HepG2 (cell line): ENCODE measurements around the gene CDC42EP1. TPM values are rescaled to one million over a fixed set of nuclear protein-coding genes. Genes with fewer than 3 reads are reported as not detected.
A peak's percentile ranks its signal among the peaks of the same experiment; 100 is the strongest.

Experiments used
- AGO1 ChIP-seq: fragments of 200-400 bp; formaldehyde crosslinking; IDR thresholded peaks from 2 replicates; pipeline ENCODE4 v1.6.1; 2017; ENCODE audit warnings: mild to moderate bottlenecking, low read depth, low read length, moderate library complexity; ENCODE audit not compliant: poor library complexity, severe bottlenecking
- ARID4A ChIP-seq: sonication (generic); formaldehyde crosslinking; IDR thresholded peaks from 2 replicates; pipeline ENCODE4 v1.5.0; 2020; ENCODE audit warnings: mild to moderate bottlenecking, missing genetic modification reagents, borderline replicate concordance
- KDM2A ChIP-seq: sonication (generic); formaldehyde crosslinking; IDR thresholded peaks from 2 replicates; pipeline ENCODE4 v1.4.0; 2020; ENCODE audit warnings: low read depth, missing genetic modification reagents, borderline replicate concordance
- MAZ ChIP-seq, 2 experiments: sonication (generic) in 1 of 2; formaldehyde crosslinking in 1 of 2; IDR thresholded peaks; 2 replicates each; pipeline versions ENCODE4 v1.5.0 to v1.6.1; 2012 to 2020; ENCODE audit warnings: low read depth in 2 of 2, mild to moderate bottlenecking in 2 of 2, borderline replicate concordance in 1 of 2, improper control_type of control experiment in 1 of 2, low read length in 1 of 2, missing genetic modification reagents in 1 of 2, moderate library complexity in 1 of 2
- MXI1 ChIP-seq: IDR thresholded peaks from 3 replicates; pipeline ENCODE4 v1.6.1; 2012; ENCODE audit warnings: low read depth, low read length, inconsistent platforms, borderline replicate concordance
- SALL1 ChIP-seq: sonication (generic); formaldehyde crosslinking; IDR thresholded peaks from 2 replicates; pipeline ENCODE4 v1.8.0; 2022; ENCODE audit warnings: mild to moderate bottlenecking, missing genetic modification reagents
- SNAPC4 ChIP-seq: sonication (generic); formaldehyde crosslinking; IDR thresholded peaks from 2 replicates; pipeline ENCODE4 v1.4.0; 2020; ENCODE audit warnings: mild to moderate bottlenecking, missing genetic modification reagents
- TCF12 ChIP-seq, 2 experiments: fragments of 450-650 bp in 1 of 2; sonication (generic) in 1 of 2; formaldehyde crosslinking in 1 of 2; IDR thresholded peaks; 2 replicates each; pipeline versions ENCODE4 v1.6.1 to v1.8.0; 2017 to 2022; ENCODE audit warnings: antibody characterized with exemption in 1 of 2, mild to moderate bottlenecking in 1 of 2, missing genetic modification reagents in 1 of 2, moderate library complexity in 1 of 2
- polyA plus RNA-seq, 8 experiments: library from polyadenylated mRNA; depleted of rRNA in 3 of 8; stranded (reverse) in 7 of 8; unstranded in 1 of 8; fragments of >200 nt; fragmentation: Illumina TruSeq in 4 of 8; extraction: Trizol in 4 of 8; gene quantifications; 2 replicates each; pipeline versions ENCODE4 v1.2.1 to v1.2.3, GENCODE V29; 2011 to 2016; ENCODE audit warnings: low read depth in 4 of 8, missing spikeins in 1 of 8, mixed read lengths in 1 of 8; ENCODE audit not compliant: insufficient read depth in 1 of 8
- total RNA-seq, 5 experiments: library from RNA; depleted of rRNA; stranded (reverse); fragments of >200 nt; fragmentation: Illumina TruSeq; extraction: Trizol; gene quantifications; 2 replicates each; pipeline ENCODE4 v1.2.3, GENCODE V29; 2016; ENCODE audit warnings: low read depth in 1 of 5
- TF ChIP-seq, protein P1 (sequence below): sonication (generic); formaldehyde crosslinking; IDR thresholded peaks from 2 replicates; pipeline ENCODE4 v1.4.0; 2020; ENCODE audit warnings: missing genetic modification reagents
- TF ChIP-seq, protein P2 (sequence below): sonication (generic); formaldehyde crosslinking; IDR thresholded peaks from 2 replicates; pipeline ENCODE4 v1.8.1; 2023; ENCODE audit warnings: mild to moderate bottlenecking, missing genetic modification reagents

CDC42EP1 gene
- total and polyA plus RNA-seq, 2 of the 13 experiments (the other 11 are each of a cell fraction or from before 2014, with no cell fraction given): 17.1 to 29.5 TPM

GRCh38 chr22:37559901-37560607 is at the start of gene CDC42EP1 (continued):
- TF ChIP-seq SNAPC4: 0 out of 2 replicates have a peak, but pooled peaks have one; percentile 38
- TF ChIP-seq TCF12 (IDR thresholded peaks at IDR 0.05): no peak
- peak; percentile 72; the same call in 1 of the 2 replicates for TF ChIP-seq TCF12 (CRISPR knock-in tag; IDR thresholded peaks at IDR 0.05)
- peak; percentile 72 for TF ChIP-seq SALL1 (CRISPR knock-in tag)
- 0 out of 3 replicates have a peak, but pooled peaks have one; percentile 8 for TF ChIP-seq MXI1
- TF ChIP-seq, protein P1, sequence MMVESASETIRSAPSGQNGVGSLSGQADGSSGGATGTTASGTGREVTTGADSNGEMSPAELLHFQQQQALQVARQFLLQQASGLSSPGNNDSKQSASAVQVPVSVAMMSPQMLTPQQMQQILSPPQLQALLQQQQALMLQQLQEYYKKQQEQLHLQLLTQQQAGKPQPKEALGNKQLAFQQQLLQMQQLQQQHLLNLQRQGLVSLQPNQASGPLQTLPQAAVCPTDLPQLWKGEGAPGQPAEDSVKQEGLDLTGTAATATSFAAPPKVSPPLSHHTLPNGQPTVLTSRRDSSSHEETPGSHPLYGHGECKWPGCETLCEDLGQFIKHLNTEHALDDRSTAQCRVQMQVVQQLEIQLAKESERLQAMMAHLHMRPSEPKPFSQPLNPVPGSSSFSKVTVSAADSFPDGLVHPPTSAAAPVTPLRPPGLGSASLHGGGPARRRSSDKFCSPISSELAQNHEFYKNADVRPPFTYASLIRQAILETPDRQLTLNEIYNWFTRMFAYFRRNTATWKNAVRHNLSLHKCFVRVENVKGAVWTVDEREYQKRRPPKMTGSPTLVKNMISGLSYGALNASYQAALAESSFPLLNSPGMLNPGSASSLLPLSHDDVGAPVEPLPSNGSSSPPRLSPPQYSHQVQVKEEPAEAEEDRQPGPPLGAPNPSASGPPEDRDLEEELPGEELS: 0 out of 2 replicates have a peak, but pooled peaks have one; percentile 7
- TF ChIP-seq KDM2A (CRISPR knock-in tag): peak; percentile 61; the same call in 1 of the 2 replicates
- peak; percentile 70 for TF ChIP-seq ARID4A (CRISPR knock-in tag)
- TF ChIP-seq, protein P2, sequence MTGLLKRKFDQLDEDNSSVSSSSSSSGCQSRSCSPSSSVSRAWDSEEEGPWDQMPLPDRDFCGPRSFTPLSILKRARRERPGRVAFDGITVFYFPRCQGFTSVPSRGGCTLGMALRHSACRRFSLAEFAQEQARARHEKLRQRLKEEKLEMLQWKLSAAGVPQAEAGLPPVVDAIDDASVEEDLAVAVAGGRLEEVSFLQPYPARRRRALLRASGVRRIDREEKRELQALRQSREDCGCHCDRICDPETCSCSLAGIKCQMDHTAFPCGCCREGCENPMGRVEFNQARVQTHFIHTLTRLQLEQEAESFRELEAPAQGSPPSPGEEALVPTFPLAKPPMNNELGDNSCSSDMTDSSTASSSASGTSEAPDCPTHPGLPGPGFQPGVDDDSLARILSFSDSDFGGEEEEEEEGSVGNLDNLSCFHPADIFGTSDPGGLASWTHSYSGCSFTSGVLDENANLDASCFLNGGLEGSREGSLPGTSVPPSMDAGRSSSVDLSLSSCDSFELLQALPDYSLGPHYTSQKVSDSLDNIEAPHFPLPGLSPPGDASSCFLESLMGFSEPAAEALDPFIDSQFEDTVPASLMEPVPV (CRISPR knock-in tag): peak; percentile 57; the same call in 1 of the 2 replicates
- no peak for TF ChIP-seq AGO1
- TF ChIP-seq MAZ (IDR thresholded peaks at IDR 0.05; ENCODE audit: borderline replicate concordance, low read depth, low read length): peak; percentile 90
- TF ChIP-seq MAZ (CRISPR knock-in tag; IDR thresholded peaks at IDR 0.05; ENCODE audit: low read depth): peak; percentile 94
